ENCODE data around the gene ARHGEF25.
"Not testable (repeated sequence)": the region's sequence is repeated elsewhere in the genome, so short reads cannot be mapped to it uniquely, and the experiment has no call there.

The ARHGEF25 gene

DNA sequence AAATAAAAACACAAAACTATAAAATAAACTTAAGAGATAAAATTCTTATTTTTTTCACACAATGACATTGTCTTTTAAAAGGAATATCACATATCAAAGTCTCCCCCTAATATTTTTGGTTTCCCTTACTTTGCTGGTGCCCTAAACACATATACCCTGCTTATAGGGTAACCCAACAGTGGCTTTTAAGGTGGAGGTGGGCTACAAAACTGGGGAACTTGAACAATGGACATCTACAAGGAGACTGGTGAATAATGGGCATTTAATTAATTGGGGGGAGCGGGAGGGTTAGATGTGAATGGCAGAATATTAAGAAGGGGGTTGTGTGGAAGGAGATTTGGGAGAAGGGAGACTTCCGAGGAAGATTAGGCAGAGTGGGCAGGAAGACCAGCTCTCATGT, 12.2 kb downstream of the ARHGEF25 start:
- DNase-seq: no peak

GRCh38 chr12:57623811-57624390, 12.7 kb downstream of the ARHGEF25 start:
- DNase-seq: no peak

- no peak for DNase-seq
Observed at GRCh38 chr12:57624441-57625220, 13.4 kb downstream of the ARHGEF25 start.

DNA sequence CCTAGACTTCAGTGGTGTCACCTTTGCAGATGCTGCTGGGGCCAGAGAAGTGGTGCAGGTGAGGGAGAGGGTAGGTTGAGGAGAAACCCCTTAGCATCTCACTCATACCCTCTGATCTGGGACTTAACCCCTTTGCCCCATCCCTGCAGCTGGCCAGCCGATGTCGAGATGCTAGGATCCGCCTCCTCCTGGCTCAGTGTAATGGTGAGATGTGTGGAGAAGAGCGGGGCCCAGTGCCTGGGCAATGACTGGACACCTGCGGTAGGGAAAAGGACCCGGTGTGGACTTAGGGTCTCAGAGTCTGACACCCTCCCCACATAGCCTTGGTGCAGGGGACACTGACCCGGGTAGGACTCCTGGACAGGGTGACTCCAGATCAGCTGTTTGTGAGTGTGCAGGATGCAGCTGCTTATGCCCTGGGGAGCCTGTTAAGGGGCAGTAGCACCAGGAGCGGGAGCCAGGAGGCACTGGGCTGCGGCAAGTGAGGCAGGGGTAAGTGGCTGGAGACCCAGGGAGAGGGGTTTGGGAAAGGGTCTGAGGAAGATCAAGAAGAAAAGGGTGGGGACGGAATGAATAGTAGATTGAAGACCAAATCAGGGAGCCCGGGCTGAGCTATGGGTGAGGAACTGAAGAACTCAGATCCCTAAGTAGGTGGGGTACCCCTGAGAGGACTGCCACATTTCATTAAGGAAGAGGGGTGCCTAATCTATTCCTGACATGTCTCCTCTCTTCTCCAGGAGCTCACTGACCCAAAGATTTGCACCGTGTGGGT, 14.2 kb downstream of the ARHGEF25 start:
- DNase-seq: no peak

GRCh38 chr12:57626111-57626920, 15.1 kb downstream of the ARHGEF25 start:
- no peak for DNase-seq

DNA sequence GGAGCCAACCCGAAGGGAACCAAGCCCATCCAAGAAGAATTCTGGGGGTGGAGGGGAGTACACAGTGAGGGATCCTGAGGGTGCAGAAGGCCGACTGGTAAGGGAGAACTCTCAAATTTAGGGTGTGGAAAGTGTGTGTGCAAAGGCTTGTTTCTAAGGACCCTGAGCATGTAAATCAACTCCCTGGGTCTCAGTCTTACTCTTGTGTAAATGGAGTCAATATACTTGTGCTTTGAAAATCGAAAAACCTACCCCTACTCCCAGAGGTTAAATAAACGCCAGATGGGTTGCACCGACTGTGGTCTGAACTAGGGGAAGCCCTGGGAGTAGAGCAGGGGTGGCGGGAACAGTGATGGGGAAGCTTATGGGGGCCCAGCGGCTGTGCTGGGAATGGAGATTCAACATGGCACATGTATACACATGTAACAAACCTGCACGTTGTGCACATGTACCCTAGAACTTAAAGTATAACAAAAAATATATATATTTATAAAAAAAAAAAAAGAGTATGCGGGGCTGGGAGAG, 15.7 kb downstream of the ARHGEF25 start:
- no peak for DNase-seq

DNA sequence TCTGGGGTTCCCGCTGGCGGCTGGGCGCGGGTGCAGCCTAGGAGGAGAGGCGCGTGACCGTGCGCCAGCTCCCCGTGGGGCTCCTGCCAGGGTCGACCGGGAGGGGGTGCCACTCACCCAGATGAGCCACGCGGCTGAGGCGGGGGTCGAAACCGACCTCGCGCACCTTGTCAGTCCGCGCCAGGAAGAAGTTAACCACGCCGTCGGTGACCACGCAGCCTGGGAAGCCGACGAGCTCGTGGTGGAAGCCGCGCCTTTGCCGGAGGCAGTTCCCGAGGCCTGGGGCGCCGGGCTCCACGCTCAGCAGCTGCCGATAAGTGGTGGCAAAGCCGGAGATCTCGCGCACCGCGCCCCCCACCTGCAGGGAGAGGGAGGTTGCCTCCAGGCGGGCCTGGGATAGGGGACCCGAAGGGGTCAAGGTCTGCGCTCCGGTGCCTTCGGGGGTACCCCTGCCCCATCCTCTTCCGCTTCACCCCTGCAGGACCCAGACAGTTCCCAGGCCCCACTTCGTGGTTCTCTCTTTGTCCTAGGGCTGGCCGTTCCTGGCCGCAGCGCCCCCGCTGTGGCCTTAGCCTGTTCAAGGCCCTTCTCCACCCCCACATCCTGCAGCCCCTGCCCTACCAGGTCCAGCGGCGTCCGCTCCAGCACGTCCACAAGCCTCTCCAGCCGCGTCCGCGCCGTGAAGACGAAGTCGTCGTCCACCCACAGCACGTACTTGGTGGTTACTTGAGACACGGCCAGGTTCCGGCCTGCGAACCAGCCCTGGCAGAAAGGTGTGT, 16.5 kb downstream of the ARHGEF25 start:
- no peak for DNase-seq

- DNase-seq: no peak
Observed at GRCh38 chr12:57628280-57629191, 17.3 kb downstream of the ARHGEF25 start.

DNA sequence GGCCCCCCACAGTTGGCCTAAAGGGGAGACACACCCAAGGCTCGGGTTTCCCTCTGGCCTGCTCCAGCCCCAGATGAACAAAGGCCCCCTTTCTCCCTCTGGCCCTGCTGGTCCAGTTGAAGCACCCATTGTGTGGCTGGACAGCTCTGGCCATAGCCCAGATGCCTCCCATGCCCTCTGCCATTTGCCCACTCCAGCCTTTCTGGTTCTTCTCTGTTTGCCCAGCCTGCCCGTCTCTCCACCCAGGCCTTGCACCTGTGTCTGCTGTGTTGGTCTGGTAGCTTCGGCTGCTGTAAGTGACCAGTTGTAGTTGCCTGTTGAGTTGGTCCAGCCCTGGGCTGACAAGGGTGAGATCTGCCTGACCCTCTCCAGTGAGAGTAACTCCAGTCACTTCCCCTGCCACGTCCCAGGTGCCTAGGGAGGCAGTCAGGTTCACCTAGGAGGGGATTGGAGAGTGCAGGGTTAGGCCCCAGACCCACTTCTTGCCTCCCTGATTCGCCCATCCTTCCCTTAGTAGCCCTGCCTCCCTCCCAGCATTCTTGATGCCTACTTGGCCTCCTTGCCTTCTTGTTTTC, 18.7 kb downstream of the ARHGEF25 start:
- no peak for DNase-seq

DNA sequence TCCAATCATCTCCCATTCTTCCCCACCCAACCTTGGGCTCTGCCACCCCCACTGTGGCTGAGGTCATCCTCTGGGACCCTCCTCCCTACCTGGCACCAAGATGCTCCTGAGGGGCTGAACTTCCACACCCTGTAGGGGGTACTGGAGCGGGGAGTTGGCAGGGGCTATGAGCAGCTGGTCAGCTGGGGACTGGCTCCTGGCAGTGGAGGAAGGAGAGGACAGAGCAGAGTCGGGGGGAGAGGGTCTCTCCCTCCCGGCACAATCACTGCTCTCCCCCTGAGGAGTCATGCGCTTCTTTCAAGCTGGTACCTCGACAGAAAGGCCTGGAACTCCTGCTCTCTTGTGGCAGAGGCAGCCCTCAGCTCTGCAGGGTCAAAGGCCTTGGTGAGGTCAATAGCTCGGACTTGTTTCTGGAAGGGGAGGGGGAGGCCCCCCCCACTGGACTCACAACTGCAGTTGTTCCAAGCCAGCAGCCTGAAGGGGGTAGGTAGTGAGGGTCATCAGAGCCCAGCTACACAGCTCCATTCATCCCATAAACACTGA, 19.7 kb downstream of the ARHGEF25 start:
- no peak for DNase-seq

DNA sequence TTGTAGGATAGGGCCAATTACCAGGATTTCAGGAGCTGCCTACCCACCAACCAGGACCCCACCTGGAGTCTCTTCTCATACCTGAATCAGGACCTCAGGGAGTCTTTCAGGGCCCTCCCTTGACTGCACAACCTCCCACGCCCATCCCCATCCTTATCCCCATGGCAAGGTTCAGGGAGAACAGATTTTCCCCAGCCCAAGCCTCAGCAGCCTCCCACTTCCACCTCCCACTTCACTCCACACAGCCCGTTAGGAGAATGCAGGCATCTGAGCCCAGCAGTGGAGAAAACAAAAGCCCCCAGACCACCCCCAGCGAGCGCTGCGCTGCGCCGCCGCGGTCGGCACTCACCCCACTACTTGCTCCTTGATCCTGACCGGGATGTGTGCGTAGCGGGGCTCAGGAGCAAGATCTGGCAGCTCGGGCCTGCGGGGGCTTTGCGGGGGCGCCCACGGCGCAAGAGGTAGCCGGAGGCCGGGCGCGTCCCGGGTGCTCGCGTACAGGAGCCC, 20.4 kb downstream of the ARHGEF25 start:
- no peak for DNase-seq

- DNase-seq: no peak
Observed at GRCh38 chr12:57632073-57632957, 21.1 kb downstream of the ARHGEF25 start.

DNA sequence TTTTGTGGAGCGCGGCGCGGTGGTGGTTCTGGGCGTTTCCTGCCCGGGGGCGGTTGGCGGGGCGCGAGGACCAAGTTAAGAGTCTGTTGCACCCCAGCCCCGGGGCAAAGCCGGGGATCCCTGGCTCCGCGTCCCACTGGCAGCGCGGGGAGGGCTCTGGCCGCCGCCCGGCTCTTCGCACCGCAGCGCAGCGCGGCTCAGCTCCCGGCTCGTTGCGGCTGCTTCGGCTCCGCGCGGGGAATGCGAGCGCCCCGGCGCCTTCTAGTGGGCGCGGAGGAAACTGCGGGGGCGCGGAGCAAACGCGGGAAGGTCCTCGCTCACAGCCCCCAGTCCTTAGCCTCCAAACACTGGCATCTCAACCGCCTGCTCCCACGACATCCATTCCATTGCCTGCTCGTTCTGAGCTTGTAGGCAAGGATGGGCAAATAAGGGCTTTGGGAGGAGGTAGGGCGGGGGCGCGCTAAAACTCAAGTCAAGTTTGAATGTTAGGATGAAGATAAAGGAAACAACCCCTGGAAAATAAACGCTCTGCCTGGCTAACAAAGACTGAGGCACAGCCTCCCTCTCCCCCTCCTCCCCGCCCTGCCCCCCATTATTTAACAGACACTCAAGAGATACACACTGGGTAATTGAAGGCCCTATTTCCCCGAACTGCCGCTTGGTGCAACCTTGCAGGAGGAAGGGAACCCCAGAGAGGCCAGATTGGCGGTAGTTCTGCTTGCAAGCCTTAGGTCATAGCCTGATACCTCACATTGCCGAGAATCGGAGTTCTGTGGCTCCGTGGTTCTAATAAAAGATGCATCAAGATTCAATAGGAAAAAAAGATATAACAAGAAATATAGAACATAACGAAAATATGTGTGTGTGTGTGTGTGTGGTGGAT, 22.0 kb downstream of the ARHGEF25 start, which contains the start of gene B4GALNT1:
Gene B4GALNT1, minus strand, starts transcription at position 244 of the 883 bp plus-strand sequence. CDS start 1,069 bp downstream, outside the sequence.
- peak; percentile 10 for DNase-seq

DNA sequence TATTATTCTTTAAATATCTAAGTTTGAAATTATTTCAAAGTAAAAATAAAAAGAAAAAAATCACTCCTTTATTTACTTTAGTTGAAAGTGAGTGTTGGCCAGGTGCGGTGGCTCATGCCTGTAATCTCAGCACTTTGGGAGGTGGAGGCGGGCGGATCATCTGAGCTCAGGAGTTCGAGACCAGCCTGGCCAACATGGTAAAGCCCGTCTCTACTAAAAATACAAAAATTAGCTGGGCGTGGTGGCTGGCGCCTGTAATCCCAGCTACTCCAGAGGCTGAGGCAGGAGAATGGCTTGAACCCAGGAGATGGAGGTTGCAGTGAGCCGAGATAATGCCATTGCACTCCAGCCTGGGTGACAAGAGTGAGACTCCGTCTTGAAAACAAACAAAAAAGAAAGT, 25.5 kb downstream of the ARHGEF25 start:
- DNase-seq: not testable (repeated sequence)

DNA sequence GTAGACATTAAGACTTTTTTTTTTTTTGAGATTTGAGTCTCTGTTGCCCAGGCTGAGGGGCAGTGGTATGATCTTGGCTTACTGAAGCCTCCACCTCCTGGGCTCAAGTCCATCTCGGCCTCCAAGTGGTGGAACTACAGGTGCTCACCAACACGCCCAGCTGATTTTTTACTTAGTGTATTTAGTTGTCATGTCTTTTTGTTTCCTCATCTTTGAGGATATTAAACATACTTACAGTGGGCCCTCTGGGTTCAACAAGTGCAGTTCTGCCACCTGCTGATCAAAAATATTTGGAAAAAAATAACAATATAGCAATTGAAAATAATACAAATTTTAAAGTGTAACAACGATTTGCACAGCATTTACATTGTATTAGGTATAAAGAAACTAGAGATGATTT, 26.1 kb downstream of the ARHGEF25 start:
- DNase-seq: no peak

DNA sequence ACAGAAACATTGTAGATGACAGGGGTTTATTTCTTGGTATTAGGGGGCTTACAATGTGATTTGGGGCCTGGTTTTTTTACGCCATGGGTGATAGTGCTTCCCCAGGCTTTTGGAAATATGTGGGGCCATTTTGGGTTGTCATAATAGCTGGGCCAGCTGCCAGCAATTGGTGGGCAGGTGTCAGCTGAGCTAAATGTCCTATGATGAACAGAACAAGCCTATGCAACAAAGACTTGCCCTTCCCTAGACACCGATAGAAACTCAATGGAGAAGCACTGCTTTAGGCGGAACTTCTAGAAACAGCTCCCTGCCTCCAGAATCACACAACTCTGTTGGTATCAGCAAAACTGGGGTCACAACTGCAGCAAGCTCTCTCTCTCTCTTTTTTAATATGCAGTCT, 26.9 kb downstream of the ARHGEF25 start:
- DNase-seq: no peak

DNA sequence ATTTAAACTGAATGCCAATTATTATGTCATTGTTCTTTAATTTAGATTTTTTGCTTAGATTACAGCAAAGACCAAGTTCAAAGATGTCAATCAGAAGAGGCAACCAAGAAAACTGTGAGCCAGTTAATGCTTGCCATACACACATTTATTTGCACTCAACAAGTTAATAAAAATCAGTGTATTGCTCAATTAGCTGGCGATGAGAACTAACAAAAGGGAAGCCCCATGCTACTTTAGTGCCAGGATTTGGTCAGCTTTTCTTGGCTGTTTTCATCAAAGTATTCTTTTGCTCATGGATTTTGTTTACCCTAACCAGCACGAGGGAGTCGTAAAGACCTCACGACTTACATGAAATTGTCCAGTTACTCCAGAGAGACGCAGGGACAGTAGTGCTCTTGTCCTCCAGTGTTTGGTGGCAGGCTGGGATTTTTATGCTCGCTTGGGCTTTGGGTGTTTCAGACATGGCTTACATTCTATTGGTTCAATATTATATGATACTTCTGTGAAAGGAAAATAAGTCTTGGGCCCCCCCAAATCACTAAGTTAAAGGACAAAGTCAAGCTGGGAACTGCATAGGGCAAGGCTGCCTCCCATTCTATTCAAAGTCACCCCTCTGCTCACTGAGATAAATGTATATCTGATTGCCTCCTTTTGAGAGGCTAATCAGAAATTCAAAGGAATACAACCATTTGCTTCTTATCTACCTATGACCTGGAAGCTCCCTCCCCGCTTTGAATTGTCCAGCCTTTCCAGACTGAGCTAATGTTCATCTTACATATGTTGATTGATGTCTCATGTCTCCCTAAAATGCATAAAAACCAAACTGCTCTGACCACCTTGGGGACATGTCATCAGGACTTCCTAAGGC, 29.2 kb downstream of the ARHGEF25 start:
- no peak for DNase-seq
